H1 (cell line): Measurements from ENCODE around the gene A2ML1. TPM values are rescaled to one million over a fixed set of nuclear protein-coding genes. Genes with fewer than 3 reads are reported as not detected.

Source experiments
- CTCF ChIA-PET: fragments of 300-600 bp; sonication (Branson Sonifier 250); formaldehyde crosslinking; loops from one replicate; lab custom pipeline; 2021; ENCODE audit not compliant: partially characterized antibody; lab: Charles Lee
- POLR2A ChIA-PET: fragments of 300-600 bp; sonication (Branson Sonifier 250); formaldehyde crosslinking; loops from one replicate; lab custom pipeline; 2021; ENCODE audit warnings: inconsistent platforms; ENCODE audit not compliant: partially characterized antibody; lab: Charles Lee
- DNase-seq, 2 experiments: peaks; one replicate each; pipeline versions ENCODE4 v3.0.0 to v3.0.0-alpha.2; 2010 to 2022; ENCODE audit warnings: low spot score in 2 of 2, low read depth in 1 of 2, mixed read lengths in 1 of 2
- FAIRE-seq: peaks from 2 replicates; lab custom pipeline; 2011; peaks lifted over from hg19 to GRCh38; lab: Jason Lieb, UNC
- H2AFZ ChIP-seq: 2 replicates; pipeline ENCODE4 v1.8.1; 2012; ENCODE audit warnings: low read length, inconsistent platforms
- H2AK5ac ChIP-seq: 2 replicates; pipeline ENCODE4 v1.6.1; 2013; ENCODE audit warnings: low read depth, low read length
- H2BK120ac ChIP-seq: replicated peaks from 2 replicates; pipeline ENCODE3; 2013; ENCODE audit warnings: low read depth, low read length, inconsistent platforms
- H2BK12ac ChIP-seq: 2 replicates; pipeline ENCODE4 v1.6.1; 2013; ENCODE audit warnings: low read depth, low read length
- H2BK15ac ChIP-seq: 2 replicates; pipeline ENCODE4 v1.6.1; 2013; ENCODE audit warnings: low read length
- H2BK20ac ChIP-seq: 2 replicates; pipeline ENCODE4 v1.6.1; 2013; ENCODE audit warnings: low read length
- H2BK5ac ChIP-seq: 2 replicates; pipeline ENCODE4 v1.6.1; 2013; ENCODE audit warnings: low read depth, low read length
- H3K14ac ChIP-seq: 2 replicates; pipeline ENCODE4 v1.6.1; 2013; ENCODE audit warnings: inconsistent platforms; ENCODE audit not compliant: insufficient read length
- H3K18ac ChIP-seq: 2 replicates; pipeline ENCODE4 v1.6.1; 2013; ENCODE audit warnings: low read length; ENCODE audit errors: extremely low read depth
- H3K23ac ChIP-seq: 2 replicates; pipeline ENCODE4 v1.6.1; 2013; ENCODE audit warnings: inconsistent platforms; ENCODE audit not compliant: insufficient read length
- H3K23me2 ChIP-seq: 2 replicates; pipeline ENCODE4 v1.6.1; 2013; ENCODE audit warnings: low read depth, low read length
- H3K27ac ChIP-seq: 2 replicates; pipeline ENCODE4 v1.6.1; 2011; ENCODE audit warnings: low read depth, low read length, inconsistent platforms
- H3K27me3 ChIP-seq, 4 experiments: replicated peaks in 1 of 4; 1 replicate in 1 of 4; 2 replicates in 3 of 4; pipeline versions ENCODE4 v1.6.1 to v1.8.1; 2011 to 2013; ENCODE audit warnings: low read length in 3 of 4, mild to moderate bottlenecking in 3 of 4, inconsistent platforms in 2 of 4, mixed read lengths in 2 of 4, moderate library complexity in 1 of 4; ENCODE audit not compliant: control insufficient read depth in 3 of 4, insufficient read depth in 3 of 4; ENCODE audit errors: extremely low read depth in 1 of 4
- H3K36me3 ChIP-seq, 4 experiments: 2 replicates each; pipeline versions ENCODE4 v1.6.1 to v1.8.1; 2011 to 2013; ENCODE audit warnings: mild to moderate bottlenecking in 4 of 4, low read length in 3 of 4, moderate library complexity in 2 of 4, control low read depth in 1 of 4, inconsistent platforms in 1 of 4; ENCODE audit not compliant: insufficient read depth in 4 of 4, control insufficient read depth in 2 of 4
- H3K4ac ChIP-seq: replicated peaks from 2 replicates; pipeline ENCODE3; 2013; ENCODE audit warnings: low read length, low read depth, mixed read lengths, inconsistent platforms; ENCODE audit not compliant: insufficient read length
- H3K4me1 ChIP-seq, 4 experiments: replicated peaks in 1 of 4; 1 replicate in 1 of 4; 2 replicates in 3 of 4; pipeline versions ENCODE4 v1.6.1 to v1.8.1; 2011 to 2013; ENCODE audit warnings: low read length in 3 of 4, inconsistent platforms in 2 of 4, mixed read lengths in 1 of 4; ENCODE audit not compliant: insufficient read depth in 4 of 4, control insufficient read depth in 3 of 4
- H3K4me2 ChIP-seq, 2 experiments: 2 replicates each; pipeline versions ENCODE4 v1.6.1 to v1.8.1; 2011 to 2013; ENCODE audit warnings: low read depth in 2 of 2, low read length in 2 of 2, control low read depth in 1 of 2, inconsistent platforms in 1 of 2, mild to moderate bottlenecking in 1 of 2; ENCODE audit not compliant: insufficient read depth in 1 of 2
- H3K4me3 ChIP-seq, 4 experiments: fragments of 200-600, 300-600 bp in 1 of 4; sonication (generic), shearing (Covaris generic), sonication (Bioruptor Twin) in 1 of 4; 2 replicates each; pipeline versions ENCODE4 v1.5.1 to v1.8.1; 2011 to 2016; ENCODE audit warnings: low read length in 4 of 4, low read depth in 3 of 4, control low read depth in 2 of 4, inconsistent platforms in 2 of 4, mild to moderate bottlenecking in 2 of 4, mixed read lengths in 1 of 4, moderate library complexity in 1 of 4; ENCODE audit not compliant: insufficient read depth in 2 of 4; ENCODE audit errors: extremely low read depth in 1 of 4
- H3K56ac ChIP-seq: replicated peaks from 2 replicates; pipeline ENCODE3; 2013; ENCODE audit warnings: low read depth, mild to moderate bottlenecking, mixed read lengths, low read length, inconsistent platforms; ENCODE audit not compliant: insufficient read length
- H3K79me1 ChIP-seq: 2 replicates; pipeline ENCODE4 v1.6.1; 2013; ENCODE audit warnings: low read depth, low read length, control low read depth
- H3K79me2 ChIP-seq, 2 experiments: 2 replicates each; pipeline versions ENCODE4 v1.6.1 to v1.8.1; 2012 to 2013; ENCODE audit warnings: low read length in 2 of 2, mild to moderate bottlenecking in 2 of 2, inconsistent platforms in 1 of 2; ENCODE audit not compliant: insufficient read depth in 2 of 2, control insufficient read depth in 1 of 2
- H3K9ac ChIP-seq, 4 experiments: replicated peaks in 1 of 4; 1 replicate in 1 of 4; 2 replicates in 3 of 4; pipeline versions ENCODE4 v1.6.1 to v1.8.1; 2011 to 2013; ENCODE audit warnings: low read depth in 3 of 4, low read length in 3 of 4, control low read depth in 2 of 4, mild to moderate bottlenecking in 2 of 4, moderate library complexity in 2 of 4, inconsistent platforms in 1 of 4; ENCODE audit errors: extremely low read depth in 1 of 4
- H3K9me3 ChIP-seq, 2 experiments: 2 replicates each; pipeline versions ENCODE4 v1.6.1 to v1.8.1; 2012 to 2013; ENCODE audit warnings: mild to moderate bottlenecking in 2 of 2, moderate library complexity in 2 of 2, control low read depth in 1 of 2, inconsistent platforms in 1 of 2, low read depth in 1 of 2, low read length in 1 of 2, mixed read lengths in 1 of 2; ENCODE audit not compliant: insufficient read depth in 2 of 2
- H4K20me1 ChIP-seq, 2 experiments: replicated peaks in 1 of 2; 2 replicates each; pipeline versions ENCODE3 to v1.8.1; 2011 to 2013; ENCODE audit warnings: inconsistent platforms in 2 of 2, low read length in 2 of 2, mild to moderate bottlenecking in 1 of 2; ENCODE audit not compliant: insufficient read depth in 2 of 2, control insufficient read depth in 1 of 2
- H4K5ac ChIP-seq: 2 replicates; pipeline ENCODE4 v1.6.1; 2013; ENCODE audit warnings: low read length, low read depth, mixed read lengths, inconsistent platforms; ENCODE audit not compliant: insufficient read length
- H4K8ac ChIP-seq: 2 replicates; pipeline ENCODE4 v1.8.0; 2013; ENCODE audit warnings: mild to moderate bottlenecking, moderate library complexity, low read length, inconsistent platforms; ENCODE audit not compliant: insufficient read depth; ENCODE audit errors: extremely low read depth
- H4K91ac ChIP-seq: replicated peaks from 2 replicates; pipeline ENCODE3; 2013; ENCODE audit warnings: low read length, mixed read lengths, inconsistent platforms; ENCODE audit not compliant: insufficient read length
- CBX8 ChIP-seq: fragments of 300-800, 300-1000 bp; sonication (generic); IDR thresholded peaks from 2 replicates; pipeline ENCODE4 v1.7.1; 2016; ENCODE audit warnings: low read depth, low read length, borderline replicate concordance
- CEBPB ChIP-seq: IDR thresholded peaks from 2 replicates; pipeline ENCODE4 v1.6.1; 2012; ENCODE audit warnings: low read depth, low read length
- WGBS, 2 experiments: shearing (Covaris generic) in 1 of 2; methylation state at CpG; one replicate each; pipeline versions ENCODE4 v1.1.6 to v1.1.7; 2013 to 2015; ENCODE audit warnings: low lambda C conversion rate in 2 of 2, mixed read lengths in 2 of 2, inconsistent platforms in 1 of 2, low coverage in 1 of 2, missing lambda C conversion rate in 1 of 2; ENCODE audit not compliant: insufficient replicate concordance in 2 of 2, insufficient coverage in 1 of 2, insufficient read length in 1 of 2; ENCODE audit errors: extremely low coverage in 1 of 2, missing lambda C conversion rate in 1 of 2; 5-methylcytosine and 5-hydroxymethylcytosine counted together
- polyA plus RNA-seq, 7 experiments: library from polyadenylated mRNA; depleted of rRNA in 3 of 7; stranded (reverse) in 5 of 7; unstranded in 2 of 7; fragments of >200 nt in 5 of 7; fragments of 200-250 nt in 2 of 7; gene quantifications; 1 replicate in 5 of 7; 2 replicates in 1 of 7; 4 replicates in 1 of 7; pipeline versions ENCODE4 v1.2.1 to v1.2.3, GENCODE V29; 2011 to 2013; ENCODE audit warnings: missing spikeins in 2 of 7, mixed read lengths in 2 of 7
- total RNA-seq: library from RNA; stranded (reverse); fragmentation: NEBNext Ultra II Directional; extraction: Animal tissue kit (Norgen Biotek cat#: 25700); gene quantifications from 2 replicates; pipeline ENCODE4 v1.2.1, GENCODE V29; 2021

Gene A2ML1
- total and polyA plus RNA-seq, 2 of the 8 experiments (the other 6 are each of a cell fraction or from before 2014, with no cell fraction given), result 10.2 to 10.3 TPM

- TF ChIP-seq CEBPB, result peak; percentile 51; the same call in 1 of the 2 replicates
- TF ChIP-seq CBX8, result no peak
- ChIA-PET POLR2A (interaction anchor here (0.7 to 0.8 kb wide), 2 partner anchors 10 to 44 kb away, joined by 3 read pairs; no protein-coding TSS in a partner anchor), CTCF (interaction anchor here (0.7 to 3.6 kb wide), 13 partner anchors 9 to 98 kb away, joined by 3 to 25 read pairs (median 4); no protein-coding TSS in a partner anchor)
- Histone ChIP-seq H3K36me3 (peaks cover 4 to 16% (median 6%) of the 10 kb centered on the region in 4 experiments; a peak in 5 of 8 replicates), H3K27ac (no peak overlapping the region), H3K18ac (no peak overlapping the region), H4K20me1 (no peaks in the 10 kb centered on the region), H2BK20ac (no peak overlapping the region), H3K4me1 (no peaks in the 10 kb centered on the region), H2BK15ac (no peak overlapping the region), H3K4me2 (no peak overlapping the region), H4K8ac (no peak overlapping the region), H4K91ac (no peak overlapping the region), H2AK5ac (no peak overlapping the region), H3K79me1 (peaks cover 4% of the 10 kb centered on the region; the same call in 1 of the 2 replicates), H3K14ac (no peak overlapping the region), H2BK120ac (no peak overlapping the region), H2BK5ac (no peak overlapping the region), H3K56ac (no peak overlapping the region), H2AFZ (no peak overlapping the region), H3K23ac (no peak overlapping the region), H4K5ac (no peak overlapping the region), H3K9me3 (no peaks in the 10 kb centered on the region), H3K9ac (no peak overlapping the region), H3K27me3 (no peaks in the 10 kb centered on the region), H3K23me2 (no peaks in the 10 kb centered on the region), H2BK12ac (no peak overlapping the region), H3K4ac (no peak overlapping the region), H3K4me3 (no peak overlapping the region), H3K79me2 (0 out of 4 replicates have a peak, but pooled peaks cover 0 to 3% of the 10 kb centered on the region in 2 experiments)
- no peak for FAIRE-seq
- WGBS, 2 experiments, result 89% methylated on average over 2 of the region's 2 CpGs; no CpG with 5 or more reads in 1 of the 2 experiments
- DNase-seq, result no peak
Observed at GRCh38 chr12:8779862-8780261, 42.6 kb upstream of the A2ML1 start.
